ENCODE results near the gene FLNA.

DNA sequence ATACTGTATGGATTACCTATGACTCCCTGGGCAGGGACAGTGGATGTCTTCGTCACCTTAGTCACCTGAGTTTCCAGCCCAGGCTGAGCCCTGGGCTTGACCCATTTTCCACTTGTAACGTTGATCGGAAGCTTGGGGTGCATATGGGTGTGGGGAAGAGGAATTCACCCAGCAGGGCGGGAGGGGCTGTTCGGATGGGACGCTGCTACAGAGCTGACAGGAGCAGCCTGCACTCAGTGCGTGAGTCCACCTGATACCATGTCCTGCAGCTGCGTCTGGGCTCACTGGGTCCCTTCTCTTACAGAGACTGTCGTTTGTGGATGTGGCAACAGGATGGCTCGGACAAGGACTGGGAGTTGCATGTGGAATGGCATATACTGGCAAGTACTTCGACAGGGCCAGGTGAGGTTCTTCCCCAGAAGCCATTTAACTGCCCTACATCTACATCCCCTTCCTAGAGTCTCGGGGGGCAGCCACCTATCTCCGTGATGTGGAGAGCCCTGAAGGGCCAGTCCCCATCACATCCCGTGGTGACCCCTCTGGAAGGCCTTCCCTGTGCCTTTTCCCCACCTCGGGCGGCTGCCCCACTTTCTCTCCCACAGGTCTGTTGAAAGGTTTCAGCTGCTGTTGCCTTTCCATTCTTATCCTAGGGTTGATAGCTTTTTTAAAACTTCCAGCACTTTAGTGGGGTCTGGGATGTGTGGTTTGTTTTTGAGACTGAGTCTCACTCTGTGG lies 65.2 kb downstream of the FLNA start:
- TF ChIP-seq, protein P1, sequence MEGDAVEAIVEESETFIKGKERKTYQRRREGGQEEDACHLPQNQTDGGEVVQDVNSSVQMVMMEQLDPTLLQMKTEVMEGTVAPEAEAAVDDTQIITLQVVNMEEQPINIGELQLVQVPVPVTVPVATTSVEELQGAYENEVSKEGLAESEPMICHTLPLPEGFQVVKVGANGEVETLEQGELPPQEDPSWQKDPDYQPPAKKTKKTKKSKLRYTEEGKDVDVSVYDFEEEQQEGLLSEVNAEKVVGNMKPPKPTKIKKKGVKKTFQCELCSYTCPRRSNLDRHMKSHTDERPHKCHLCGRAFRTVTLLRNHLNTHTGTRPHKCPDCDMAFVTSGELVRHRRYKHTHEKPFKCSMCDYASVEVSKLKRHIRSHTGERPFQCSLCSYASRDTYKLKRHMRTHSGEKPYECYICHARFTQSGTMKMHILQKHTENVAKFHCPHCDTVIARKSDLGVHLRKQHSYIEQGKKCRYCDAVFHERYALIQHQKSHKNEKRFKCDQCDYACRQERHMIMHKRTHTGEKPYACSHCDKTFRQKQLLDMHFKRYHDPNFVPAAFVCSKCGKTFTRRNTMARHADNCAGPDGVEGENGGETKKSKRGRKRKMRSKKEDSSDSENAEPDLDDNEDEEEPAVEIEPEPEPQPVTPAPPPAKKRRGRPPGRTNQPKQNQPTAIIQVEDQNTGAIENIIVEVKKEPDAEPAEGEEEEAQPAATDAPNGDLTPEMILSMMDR (conservative IDR thresholded peaks at IDR 0.05 in 1 of 2, IDR thresholded peaks at IDR 0.05 in 1 of 2; ENCODE audit: extremely low read depth in 1 of 2, insufficient read depth in 1 of 2, low read depth in 1 of 2, low read length in 2 of 2), result no peak
- no peak for TF ChIP-seq EZH2 (IDR thresholded peaks at IDR 0.05; ENCODE audit: borderline replicate concordance, low read length)

All from mammary epithelial cell (primary cell).